Calu3 (cell line): ENCODE data around the gene RTF2. TPM values are rescaled to one million over a fixed set of nuclear protein-coding genes. Genes with fewer than 3 reads are reported as not detected.

Source experiments
- BruUV-seq: library from RNA; stranded (reverse); fragments of 400-500 nt; replicated peaks from 2 replicates; lab custom pipeline; 2021; lab: Mats Ljungman, UMichigan
- CTCF ChIA-PET: fragments of 300-600 bp; sonication (Branson Sonifier 250); formaldehyde crosslinking; loops from one replicate; lab custom pipeline; 2022; ENCODE audit warnings: antibody characterized with exemption; lab: Charles Lee
- DNase-seq: peaks from one replicate; pipeline ENCODE4 v3.0.0; 2022
- H3K27ac Mint-ChIP-seq: one replicate; pipeline ENCODE4 v1.8.0; 2022; ENCODE audit warnings: mixed read lengths; ENCODE audit not compliant: unreplicated experiment
- H3K27me3 Mint-ChIP-seq: one replicate; pipeline ENCODE4 v1.8.0; 2022; ENCODE audit warnings: mixed read lengths; ENCODE audit not compliant: unreplicated experiment
- H3K36me3 Mint-ChIP-seq: one replicate; pipeline ENCODE4 v1.8.0; 2022; ENCODE audit warnings: mild to moderate bottlenecking, moderate library complexity, mixed read lengths; ENCODE audit not compliant: insufficient read depth, unreplicated experiment
- H3K4me1 Mint-ChIP-seq: one replicate; pipeline ENCODE4 v1.8.0; 2022; ENCODE audit warnings: mild to moderate bottlenecking, low read depth, mixed read lengths; ENCODE audit not compliant: unreplicated experiment
- H3K4me3 Mint-ChIP-seq: one replicate; pipeline ENCODE4 v1.8.0; 2022; ENCODE audit warnings: mild to moderate bottlenecking, low read depth, moderate library complexity, mixed read lengths; ENCODE audit not compliant: unreplicated experiment
- H3K9me3 Mint-ChIP-seq: one replicate; pipeline ENCODE4 v1.8.0; 2022; ENCODE audit warnings: low read depth, mixed read lengths; ENCODE audit not compliant: unreplicated experiment
- intact Hi-C: fragments of 100-400 bp; cut with micrococcal nuclease; formaldehyde crosslinking; loops from one replicate; pipeline ENCODE4 v1.10.0; 2022; ENCODE audit not compliant: unreplicated experiment
- total RNA-seq: library from RNA; stranded (reverse); gene quantifications from 2 replicates; pipeline ENCODE4 v1.2.3, GENCODE V29; 2022
- TF ChIP-seq, protein P1 (sequence below): fragments of 200-600 bp; IDR thresholded peaks from one replicate; pipeline ENCODE4 v1.8.0; 2022; ENCODE audit warnings: antibody characterized with exemption; ENCODE audit not compliant: unreplicated experiment

The RTF2 gene
- total RNA-seq, 1 experiment from 2014 or later, result 67.2 TPM

DNA sequence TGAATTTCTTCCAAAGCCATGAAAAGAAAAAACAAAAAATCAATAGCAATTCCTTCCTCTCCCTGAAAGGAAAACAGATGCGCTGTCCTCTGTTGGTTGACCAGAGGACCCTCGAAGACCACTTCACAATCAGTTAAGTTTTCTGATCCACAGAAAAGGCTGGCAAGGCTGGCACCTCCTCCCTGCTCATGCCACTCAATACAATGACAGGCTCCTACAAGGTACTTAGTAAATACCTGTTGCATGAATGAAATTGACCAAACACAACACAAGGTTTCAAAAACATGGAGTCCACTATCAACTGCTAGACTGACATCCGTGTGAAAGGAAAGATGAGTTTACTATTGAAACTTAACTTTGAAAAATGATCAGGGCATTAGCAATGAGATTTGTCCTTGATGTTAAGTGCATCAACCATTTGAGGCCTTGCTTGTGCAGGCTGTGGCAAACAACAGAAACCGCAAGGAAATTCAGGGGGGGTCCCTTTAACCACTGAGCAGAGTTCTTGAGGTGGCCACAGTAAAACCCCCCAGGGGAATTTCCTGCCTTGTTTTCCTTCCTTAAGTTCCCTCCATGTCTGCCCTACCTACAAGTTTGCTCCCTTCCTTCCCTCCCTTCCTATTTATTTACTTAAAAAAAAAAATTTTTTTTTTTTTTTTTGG lies 27.9 kb upstream of the RTF2 start:
- no peak for DNase-seq
- Mint-ChIP-seq H3K4me1 (no peaks in the 10 kb centered on the region), H3K9me3 (no peaks in the 10 kb centered on the region), H3K27ac (no peak overlapping the region), H3K36me3 (no peaks in the 10 kb centered on the region), H3K4me3 (no peak overlapping the region), H3K27me3 (peaks cover 30% of the 10 kb centered on the region)
- CTCF ChIA-PET, result no interaction called here
- TF ChIP-seq, protein P1, sequence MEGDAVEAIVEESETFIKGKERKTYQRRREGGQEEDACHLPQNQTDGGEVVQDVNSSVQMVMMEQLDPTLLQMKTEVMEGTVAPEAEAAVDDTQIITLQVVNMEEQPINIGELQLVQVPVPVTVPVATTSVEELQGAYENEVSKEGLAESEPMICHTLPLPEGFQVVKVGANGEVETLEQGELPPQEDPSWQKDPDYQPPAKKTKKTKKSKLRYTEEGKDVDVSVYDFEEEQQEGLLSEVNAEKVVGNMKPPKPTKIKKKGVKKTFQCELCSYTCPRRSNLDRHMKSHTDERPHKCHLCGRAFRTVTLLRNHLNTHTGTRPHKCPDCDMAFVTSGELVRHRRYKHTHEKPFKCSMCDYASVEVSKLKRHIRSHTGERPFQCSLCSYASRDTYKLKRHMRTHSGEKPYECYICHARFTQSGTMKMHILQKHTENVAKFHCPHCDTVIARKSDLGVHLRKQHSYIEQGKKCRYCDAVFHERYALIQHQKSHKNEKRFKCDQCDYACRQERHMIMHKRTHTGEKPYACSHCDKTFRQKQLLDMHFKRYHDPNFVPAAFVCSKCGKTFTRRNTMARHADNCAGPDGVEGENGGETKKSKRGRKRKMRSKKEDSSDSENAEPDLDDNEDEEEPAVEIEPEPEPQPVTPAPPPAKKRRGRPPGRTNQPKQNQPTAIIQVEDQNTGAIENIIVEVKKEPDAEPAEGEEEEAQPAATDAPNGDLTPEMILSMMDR, result no peak
- no TSS peak for BruUV-seq
- intact Hi-C loops, result no loop called here

DNA sequence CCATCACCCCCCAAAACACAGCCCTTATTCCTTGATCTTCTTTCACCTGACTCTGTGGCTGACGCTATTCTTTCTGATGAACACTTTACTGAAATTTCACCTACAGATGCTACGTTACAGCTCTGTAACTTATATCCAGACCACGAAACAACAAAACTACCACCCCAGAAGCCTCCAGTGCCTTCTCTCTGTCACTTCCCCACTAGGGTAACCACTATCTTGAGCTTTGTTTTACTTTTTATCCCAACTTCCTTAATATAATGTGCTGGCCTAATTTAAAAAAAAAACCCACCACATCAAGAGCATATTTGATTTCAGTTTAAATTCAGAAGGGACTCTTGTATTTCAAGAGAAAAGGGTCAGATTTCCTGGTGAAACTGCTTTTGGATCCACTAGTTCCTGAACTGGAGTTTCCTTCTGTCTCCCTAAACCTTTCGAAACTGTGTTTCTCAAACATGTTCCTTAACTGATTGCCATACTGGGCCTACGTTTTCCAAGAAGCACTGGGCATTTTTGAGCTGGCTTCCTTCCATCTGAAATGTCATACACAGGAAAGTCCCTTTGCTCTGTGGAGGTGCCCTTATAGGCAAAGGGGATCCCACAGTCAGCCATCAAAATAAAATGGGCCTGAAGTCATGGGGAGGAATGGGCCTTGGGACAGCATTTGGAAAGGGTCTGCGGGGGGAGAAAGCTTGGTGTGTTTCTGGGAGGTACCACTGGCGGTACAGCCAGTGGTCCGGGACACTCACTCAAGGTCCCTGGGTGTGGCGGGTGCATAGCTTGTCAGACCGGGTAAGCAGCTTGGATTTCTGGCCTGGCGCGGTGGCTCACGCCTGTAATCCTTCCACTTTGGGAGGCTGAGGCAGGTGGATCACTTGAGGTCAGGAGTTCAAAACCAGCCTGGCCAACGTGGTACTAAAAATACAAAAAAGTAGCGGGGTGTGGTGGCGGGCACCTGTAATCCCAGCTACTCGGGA lies 25.8 kb upstream of the RTF2 start:
- H3K4me3 Mint-ChIP-seq, result no peak overlapping the region

DNA sequence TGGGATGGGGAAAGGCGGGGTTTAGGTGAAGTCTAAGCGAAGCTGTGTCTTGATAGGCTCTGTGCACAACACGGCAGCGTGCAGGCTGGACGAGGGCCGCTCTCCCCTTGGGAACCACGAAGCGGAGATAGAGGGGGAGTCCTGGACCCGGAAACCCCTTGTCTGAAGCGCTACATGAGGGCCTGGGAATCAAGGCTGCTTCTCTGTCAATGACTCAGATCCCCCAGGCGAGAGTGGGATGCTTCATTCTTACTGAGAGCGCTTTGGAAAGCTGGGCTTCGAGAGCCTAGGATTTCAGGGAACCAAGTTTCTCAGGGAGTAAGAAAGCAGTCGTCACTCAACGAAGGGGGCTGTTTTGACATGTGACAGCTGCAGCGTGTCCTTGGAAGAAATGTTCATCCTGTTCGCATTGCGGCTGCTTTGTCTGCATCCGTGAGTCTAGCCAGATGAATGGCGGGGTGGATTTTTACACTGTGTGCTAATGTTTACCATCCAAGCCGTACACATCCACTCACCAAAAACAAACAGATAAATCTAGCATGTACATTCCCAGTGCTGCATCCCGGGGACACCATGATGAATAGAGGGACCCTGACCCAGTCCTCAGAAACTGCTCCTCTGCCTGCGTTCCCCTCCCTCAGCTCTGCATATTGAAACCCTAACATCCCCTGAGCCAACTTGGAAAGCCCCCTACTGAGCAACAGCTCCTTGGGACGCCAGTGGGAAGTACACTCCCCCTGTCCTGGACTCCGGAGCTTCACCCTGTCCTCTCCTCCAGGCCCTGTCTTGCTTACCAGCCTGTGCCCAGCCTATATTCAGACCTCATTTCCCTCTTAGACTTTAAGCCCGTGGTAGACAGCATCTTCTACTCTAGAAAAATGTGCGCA lies 24.5 kb upstream of the RTF2 start:
- CTCF ChIA-PET, result no interaction called here
- H3K27ac Mint-ChIP-seq, result no peak overlapping the region

More for the DNA sequence above, 25.8 kb upstream of the RTF2 start:
- CTCF ChIA-PET, result no interaction called here
- Mint-ChIP-seq H3K27ac (no peak overlapping the region), H3K27me3 (peaks cover 30% of the 10 kb centered on the region), H3K4me1 (no peaks in the 10 kb centered on the region), H3K9me3 (no peaks in the 10 kb centered on the region), H3K36me3 (no peaks in the 10 kb centered on the region)
- intact Hi-C loops, result no loop called here
- TF ChIP-seq, protein P1, result no peak
- no TSS peak for BruUV-seq
- no peak for DNase-seq

More for the DNA sequence above, 24.5 kb upstream of the RTF2 start:
- H3K4me1 Mint-ChIP-seq, result no peaks in the 10 kb centered on the region
- TF ChIP-seq, protein P1, result no peak
- no peak for DNase-seq
- peaks cover 30% of the 10 kb centered on the region for H3K27me3 Mint-ChIP-seq
- no TSS peak for BruUV-seq
- no peaks in the 10 kb centered on the region for H3K36me3 Mint-ChIP-seq
- H3K9me3 Mint-ChIP-seq, result no peaks in the 10 kb centered on the region
- no peak overlapping the region for H3K4me3 Mint-ChIP-seq
- intact Hi-C loops, result no loop called here
